ENCODE results near the gene PSMB7. TPM values are rescaled to one million over a fixed set of nuclear protein-coding genes. Genes with fewer than 3 reads are reported as not detected.

Gene PSMB7
- total RNA-seq, 1 donor: 83.0 TPM

- H3K9me3 ChIP-seq (ENCODE audit: low read depth, low read length): no peaks in the 10 kb centered on the region
- no peaks in the 10 kb centered on the region for H3K27me3 ChIP-seq (ENCODE audit: insufficient read depth, low read length)
- H3K4me1 ChIP-seq (ENCODE audit: insufficient read depth, low read length): peaks cover 16% of the 10 kb centered on the region
- no peak overlapping the region for H3K4me3 ChIP-seq (ENCODE audit: low read length)
Observed at GRCh38 chr9:124409410-124409809, 5.8 kb downstream of the PSMB7 start.

- peaks cover 15% of the 10 kb centered on the region for H3K4me1 ChIP-seq (ENCODE audit: insufficient read depth, low read length)
Observed at GRCh38 chr9:124403246-124403645, 12.0 kb downstream of the PSMB7 start.

GRCh38 chr9:124399968-124400940, 15.0 kb downstream of the PSMB7 start:
- H3K4me1 ChIP-seq (ENCODE audit: insufficient read depth, low read length): peaks cover 20% of the 10 kb centered on the region

More at GRCh38 chr9:124403246-124403645, 12.0 kb downstream of the PSMB7 start:
- Histone ChIP-seq H3K4me3 (ENCODE audit: low read length) (no peak overlapping the region), H3K27me3 (ENCODE audit: insufficient read depth, low read length) (no peaks in the 10 kb centered on the region), H3K9me3 (ENCODE audit: low read depth, low read length) (no peaks in the 10 kb centered on the region)

GRCh38 chr9:124399323-124399967, 15.8 kb downstream of the PSMB7 start:
- Histone ChIP-seq H3K27me3 (ENCODE audit: insufficient read depth, low read length) (no peaks in the 10 kb centered on the region), H3K4me3 (ENCODE audit: low read length) (no peak overlapping the region)

More at GRCh38 chr9:124399968-124400940, 15.0 kb downstream of the PSMB7 start:
- no peaks in the 10 kb centered on the region for H3K9me3 ChIP-seq (ENCODE audit: low read depth, low read length)
- H3K4me3 ChIP-seq (ENCODE audit: low read length): no peak overlapping the region
- no peaks in the 10 kb centered on the region for H3K27me3 ChIP-seq (ENCODE audit: insufficient read depth, low read length)

GRCh38 chr9:124398191-124398935, 16.9 kb downstream of the PSMB7 start:
- Histone ChIP-seq H3K4me3 (ENCODE audit: low read length) (no peak overlapping the region), H3K9me3 (ENCODE audit: low read depth, low read length) (no peaks in the 10 kb centered on the region), H3K4me1 (ENCODE audit: insufficient read depth, low read length) (peaks cover 33% of the 10 kb centered on the region), H3K27me3 (ENCODE audit: insufficient read depth, low read length) (no peaks in the 10 kb centered on the region)

More at GRCh38 chr9:124399323-124399967, 15.8 kb downstream of the PSMB7 start:
- no peaks in the 10 kb centered on the region for H3K9me3 ChIP-seq (ENCODE audit: low read depth, low read length)
- H3K4me1 ChIP-seq (ENCODE audit: insufficient read depth, low read length): peaks cover 25% of the 10 kb centered on the region

GRCh38 chr9:124395826-124396225, 19.4 kb downstream of the PSMB7 start:
- no peaks in the 10 kb centered on the region for H3K9me3 ChIP-seq (ENCODE audit: low read depth, low read length)

GRCh38 chr9:124394596-124394995, 20.6 kb downstream of the PSMB7 start:
- no peak overlapping the region for H3K4me3 ChIP-seq (ENCODE audit: low read length)
- peaks cover 51% of the 10 kb centered on the region for H3K4me1 ChIP-seq (ENCODE audit: insufficient read depth, low read length)
- no peaks in the 10 kb centered on the region for H3K9me3 ChIP-seq (ENCODE audit: low read depth, low read length)
- no peaks in the 10 kb centered on the region for H3K27me3 ChIP-seq (ENCODE audit: insufficient read depth, low read length)

More at GRCh38 chr9:124395826-124396225, 19.4 kb downstream of the PSMB7 start:
- Histone ChIP-seq H3K27me3 (ENCODE audit: insufficient read depth, low read length) (no peaks in the 10 kb centered on the region), H3K4me1 (ENCODE audit: insufficient read depth, low read length) (peaks cover 56% of the 10 kb centered on the region), H3K4me3 (ENCODE audit: low read length) (no peak overlapping the region)

- Histone ChIP-seq H3K9me3 (ENCODE audit: low read depth, low read length) (no peaks in the 10 kb centered on the region), H3K4me1 (ENCODE audit: insufficient read depth, low read length) (peaks cover 51% of the 10 kb centered on the region), H3K4me3 (ENCODE audit: low read length) (no peak overlapping the region), H3K27me3 (ENCODE audit: insufficient read depth, low read length) (no peaks in the 10 kb centered on the region)
Observed at GRCh38 chr9:124394167-124394566, 21.1 kb downstream of the PSMB7 start.

GRCh38 chr9:124392871-124393460, 22.3 kb downstream of the PSMB7 start:
- no peaks in the 10 kb centered on the region for H3K27me3 ChIP-seq (ENCODE audit: insufficient read depth, low read length)
- H3K4me3 ChIP-seq (ENCODE audit: low read length): no peak overlapping the region
- H3K9me3 ChIP-seq (ENCODE audit: low read depth, low read length): no peaks in the 10 kb centered on the region
- H3K4me1 ChIP-seq (ENCODE audit: insufficient read depth, low read length): peaks cover 61% of the 10 kb centered on the region

GRCh38 chr9:124392254-124392870, 22.9 kb downstream of the PSMB7 start:
- H3K4me1 ChIP-seq (ENCODE audit: insufficient read depth, low read length): peaks cover 67% of the 10 kb centered on the region
- no peaks in the 10 kb centered on the region for H3K9me3 ChIP-seq (ENCODE audit: low read depth, low read length)
- H3K27me3 ChIP-seq (ENCODE audit: insufficient read depth, low read length): no peaks in the 10 kb centered on the region
- H3K4me3 ChIP-seq (ENCODE audit: low read length): no peak overlapping the region

GRCh38 chr9:124390794-124391658, 24.2 kb downstream of the PSMB7 start:
- H3K4me3 ChIP-seq (ENCODE audit: low read length): no peak overlapping the region
- H3K9me3 ChIP-seq (ENCODE audit: low read depth, low read length): no peaks in the 10 kb centered on the region
- H3K27me3 ChIP-seq (ENCODE audit: insufficient read depth, low read length): no peaks in the 10 kb centered on the region
- peaks cover 76% of the 10 kb centered on the region for H3K4me1 ChIP-seq (ENCODE audit: insufficient read depth, low read length)

GRCh38 chr9:124389146-124389939, 25.9 kb downstream of the PSMB7 start:
- Histone ChIP-seq H3K27me3 (ENCODE audit: insufficient read depth, low read length) (no peaks in the 10 kb centered on the region), H3K4me3 (ENCODE audit: low read length) (no peak overlapping the region), H3K4me1 (ENCODE audit: insufficient read depth, low read length) (peaks cover 71% of the 10 kb centered on the region), H3K9me3 (ENCODE audit: low read depth, low read length) (no peaks in the 10 kb centered on the region)

Measured in mononuclear cell (primary cell).